ENCODE data around the gene ITM2A.

- TF ChIP-seq POLR2AphosphoS5 (IDR thresholded peaks at IDR 0.05) = no peak
- TF ChIP-seq, protein P1, sequence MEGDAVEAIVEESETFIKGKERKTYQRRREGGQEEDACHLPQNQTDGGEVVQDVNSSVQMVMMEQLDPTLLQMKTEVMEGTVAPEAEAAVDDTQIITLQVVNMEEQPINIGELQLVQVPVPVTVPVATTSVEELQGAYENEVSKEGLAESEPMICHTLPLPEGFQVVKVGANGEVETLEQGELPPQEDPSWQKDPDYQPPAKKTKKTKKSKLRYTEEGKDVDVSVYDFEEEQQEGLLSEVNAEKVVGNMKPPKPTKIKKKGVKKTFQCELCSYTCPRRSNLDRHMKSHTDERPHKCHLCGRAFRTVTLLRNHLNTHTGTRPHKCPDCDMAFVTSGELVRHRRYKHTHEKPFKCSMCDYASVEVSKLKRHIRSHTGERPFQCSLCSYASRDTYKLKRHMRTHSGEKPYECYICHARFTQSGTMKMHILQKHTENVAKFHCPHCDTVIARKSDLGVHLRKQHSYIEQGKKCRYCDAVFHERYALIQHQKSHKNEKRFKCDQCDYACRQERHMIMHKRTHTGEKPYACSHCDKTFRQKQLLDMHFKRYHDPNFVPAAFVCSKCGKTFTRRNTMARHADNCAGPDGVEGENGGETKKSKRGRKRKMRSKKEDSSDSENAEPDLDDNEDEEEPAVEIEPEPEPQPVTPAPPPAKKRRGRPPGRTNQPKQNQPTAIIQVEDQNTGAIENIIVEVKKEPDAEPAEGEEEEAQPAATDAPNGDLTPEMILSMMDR (IDR thresholded peaks at IDR 0.05) = peak in 2 of 4 experiments; percentile 22 to 54
- no peak for TF ChIP-seq POLR2A (IDR thresholded peaks at IDR 0.05)
- TF ChIP-seq EP300 (IDR thresholded peaks at IDR 0.05) = no peak
Measured at GRCh38 chrX:79412972-79413371, 45.8 kb upstream of the ITM2A start.

Measured in gastroesophageal sphincter (tissue), 3 donors.